GM19239 (cell line): ENCODE results near the gene KRTAP10-5.
"Not testable (repeated sequence)": the region's sequence is repeated elsewhere in the genome, so short reads cannot be mapped to it uniquely, and the experiment has no call there.

ENCODE experiments used
- DNase-seq: peaks from one replicate; pipeline ENCODE4 v3.0.0; 2011; ENCODE audit warnings: low spot score; ENCODE audit not compliant: insufficient read length
- FAIRE-seq: peaks from 2 replicates; lab custom pipeline; 2011; peaks lifted over from hg19 to GRCh38; lab: Jason Lieb, UNC

Gene KRTAP10-5, protein sequence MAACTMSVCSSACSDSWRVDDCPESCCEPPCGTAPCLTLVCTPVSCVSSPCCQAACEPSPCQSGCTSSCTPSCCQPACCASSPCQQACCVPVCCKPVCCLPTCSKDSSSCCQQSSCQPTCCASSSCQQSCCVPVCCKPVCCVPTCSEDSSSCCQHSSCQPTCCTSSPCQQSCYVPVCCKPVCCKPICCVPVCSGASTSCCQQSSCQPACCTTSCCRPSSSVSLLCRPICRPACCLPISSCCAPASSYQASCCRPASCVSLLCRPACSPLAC

DNA sequence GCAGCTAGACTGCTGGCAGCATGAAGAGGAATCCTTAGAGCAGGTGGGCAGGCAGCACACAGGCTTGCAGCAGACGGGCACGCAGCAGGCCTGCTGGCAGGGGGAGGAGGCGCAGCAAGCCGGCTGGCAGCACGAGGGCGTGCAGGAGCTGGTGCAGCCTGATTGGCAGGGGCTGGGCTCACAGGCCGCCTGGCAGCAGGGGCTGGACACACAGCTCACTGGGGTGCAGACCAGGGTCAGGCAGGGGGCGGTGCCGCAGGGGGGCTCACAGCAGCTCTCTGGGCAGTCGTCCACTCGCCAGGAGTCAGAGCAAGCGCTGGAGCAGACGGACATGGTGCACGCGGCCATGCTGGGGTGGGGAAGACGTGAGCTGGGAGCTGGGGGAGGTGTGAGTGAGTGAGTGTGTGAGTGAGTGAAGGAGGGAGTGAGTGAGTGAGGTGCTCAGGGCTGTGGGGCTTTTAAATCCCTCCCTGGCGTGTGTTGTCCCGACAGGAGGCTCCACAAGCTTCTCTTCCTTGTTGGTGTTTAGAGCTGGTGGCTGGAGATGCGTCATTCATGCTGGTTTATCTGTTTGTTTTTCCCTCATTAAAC, at the start of gene KRTAP10-5:
Gene KRTAP10-5 (minus strand): TSS at position 374 of the 591 bp plus-strand sequence. CDS start 26 bp downstream, at position 348.
- not testable (repeated sequence) for DNase-seq, FAIRE-seq

DNA sequence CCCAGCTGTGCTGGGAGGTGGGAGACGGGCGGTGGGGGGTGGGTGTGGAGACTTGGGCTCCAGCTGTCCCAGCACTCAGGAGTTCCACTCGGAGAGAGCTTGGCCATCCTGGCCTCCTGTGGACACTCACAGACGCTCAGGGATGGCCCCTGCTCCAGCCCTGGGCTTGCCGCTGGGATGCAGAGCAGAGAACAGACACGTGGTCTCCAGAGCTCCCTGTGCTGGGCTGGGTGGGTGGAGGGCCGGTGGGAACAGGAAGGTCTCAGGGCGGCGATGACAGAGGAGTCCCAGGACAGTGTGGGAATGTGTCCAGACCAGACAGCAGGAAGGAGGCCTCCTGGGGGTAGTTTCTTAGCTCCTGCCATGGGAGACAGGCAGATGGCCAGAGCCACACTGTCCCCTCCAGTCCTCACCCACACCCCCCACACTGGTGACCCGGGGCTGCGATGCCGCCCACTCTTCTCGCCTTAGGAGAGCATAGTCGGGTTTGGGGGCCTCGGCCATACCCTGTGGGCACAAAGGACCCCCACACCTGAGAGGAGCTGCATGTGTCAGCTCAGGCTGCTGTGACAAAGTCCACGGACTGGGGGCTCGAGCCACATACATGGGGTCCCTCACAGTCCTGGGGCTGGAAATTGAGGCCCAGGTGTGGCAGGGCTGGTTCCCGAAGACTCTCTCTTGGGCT, 48.4 kb upstream of the KRTAP10-5 start:
- DNase-seq = no peak
- FAIRE-seq = no peak

DNA sequence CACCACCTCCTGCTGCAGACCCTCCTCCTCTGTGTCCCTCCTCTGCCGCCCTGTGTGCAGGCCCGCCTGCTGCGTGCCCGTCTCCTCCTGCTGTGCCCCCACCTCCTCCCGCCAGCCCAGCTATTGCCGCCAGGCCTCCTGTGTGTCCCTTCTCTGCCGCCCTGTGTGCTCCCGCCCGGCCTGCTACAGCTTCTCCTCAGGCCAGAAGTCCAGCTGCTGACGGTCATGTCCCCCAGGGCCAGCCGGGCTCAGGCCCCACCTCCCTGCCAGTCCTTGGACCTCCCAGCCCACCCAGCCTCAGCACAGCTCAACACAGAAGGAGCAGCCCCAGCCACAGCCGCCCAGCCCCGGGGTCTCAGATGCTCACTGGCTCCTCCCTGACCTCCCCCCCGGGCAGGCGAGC, 47.4 kb upstream of the KRTAP10-5 start:
- not testable (repeated sequence) for DNase-seq, FAIRE-seq

DNA sequence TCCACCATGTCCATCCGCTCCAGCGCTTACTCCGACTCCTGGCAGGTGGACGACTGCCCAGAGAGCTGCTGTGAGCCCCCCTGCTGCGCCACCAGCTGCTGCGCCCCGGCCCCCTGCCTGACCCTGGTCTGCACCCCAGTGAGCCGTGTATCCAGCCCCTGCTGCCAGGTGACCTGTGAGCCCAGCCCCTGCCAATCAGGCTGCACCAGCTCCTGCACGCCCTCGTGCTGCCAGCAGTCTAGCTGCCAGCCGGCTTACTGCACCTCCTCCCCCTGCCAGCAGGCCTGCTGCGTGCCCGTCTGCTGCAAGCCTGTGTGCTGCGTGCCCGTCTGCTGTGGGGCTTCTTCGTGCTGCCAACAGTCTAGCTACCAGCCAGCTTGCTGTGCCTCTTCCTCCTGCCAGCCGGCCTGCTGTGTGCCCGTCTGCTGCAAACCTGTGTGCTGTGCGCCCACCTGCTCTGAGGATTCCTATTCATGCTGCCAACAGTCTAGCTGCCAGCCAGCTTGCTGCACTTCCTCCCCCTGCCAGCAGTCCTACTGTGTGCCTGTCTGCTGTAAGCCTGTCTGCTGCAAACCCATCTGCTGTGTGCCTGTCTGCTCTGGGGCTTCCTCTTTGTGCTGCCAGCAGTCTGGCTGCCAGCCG, 46.9 kb upstream of the KRTAP10-5 start:
- not testable (repeated sequence) for FAIRE-seq, DNase-seq

DNA sequence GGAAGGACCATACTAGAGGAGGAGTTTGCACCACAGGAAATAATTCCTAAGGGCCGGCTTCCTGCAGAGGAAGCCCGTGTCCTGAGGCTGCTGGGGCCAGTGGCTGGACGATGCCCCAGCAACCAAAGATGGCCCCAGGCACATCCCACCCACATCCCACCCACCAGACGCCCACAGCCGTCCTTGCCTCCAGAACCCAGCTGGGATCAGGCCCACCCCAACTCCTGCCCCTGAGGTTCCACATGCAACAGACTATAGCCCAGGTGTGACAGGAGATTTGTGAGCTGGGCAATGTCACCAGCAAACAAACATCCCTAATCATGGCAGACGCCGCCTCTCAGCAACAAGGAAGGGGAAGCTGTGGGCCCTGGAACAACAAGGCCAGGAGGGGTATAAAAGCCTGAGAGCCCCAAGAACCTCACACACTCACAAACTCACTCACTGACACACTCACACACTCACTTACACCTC, 46.3 kb upstream of the KRTAP10-5 start, which contains the start of gene KRTAP10-9:
Gene KRTAP10-9 (plus strand): TSS at position 421 of the 471 bp plus-strand sequence. CDS start 79 bp downstream, outside the sequence.
- DNase-seq (no peak), FAIRE-seq (no peak)

DNA sequence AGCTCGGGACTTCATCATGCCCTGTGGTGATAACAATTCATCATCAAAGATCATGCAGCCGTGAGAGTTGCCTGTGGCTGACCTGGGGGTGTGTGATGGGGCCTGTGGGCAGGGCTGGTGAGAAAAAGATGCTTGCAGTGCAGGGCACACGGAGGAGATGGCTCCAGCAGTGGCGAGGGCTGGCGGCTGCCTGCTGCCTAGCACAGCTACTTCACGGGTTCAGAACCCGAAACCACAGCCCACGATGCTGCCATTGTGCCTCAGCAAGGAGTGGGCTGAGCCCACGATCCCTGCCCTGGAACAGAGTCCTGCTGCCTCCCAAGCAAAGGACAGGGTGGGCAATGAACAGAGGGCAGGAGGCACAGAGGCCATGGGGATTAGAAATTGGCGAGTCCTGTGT, 45.9 kb upstream of the KRTAP10-5 start:
- DNase-seq (no peak), FAIRE-seq (no peak)

DNA sequence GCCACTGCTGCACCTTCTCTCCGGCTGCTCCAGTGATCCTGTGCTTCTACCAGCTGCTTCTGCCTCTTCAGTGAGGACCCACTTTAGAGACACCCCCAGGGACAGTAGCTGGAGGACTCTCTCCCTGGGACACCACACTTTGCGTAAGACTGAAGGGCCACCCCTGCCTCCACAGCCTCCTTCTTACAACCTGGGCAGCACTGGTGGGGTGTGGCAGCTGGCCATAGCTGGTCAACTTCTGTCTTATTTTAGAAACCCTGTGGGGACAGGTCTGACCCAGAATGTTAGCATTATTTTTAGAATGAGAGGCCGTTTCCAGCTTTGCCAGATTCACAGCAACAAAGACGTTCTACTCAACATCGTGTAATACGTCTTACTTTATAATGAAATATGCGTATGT, 45.4 kb upstream of the KRTAP10-5 start:
- FAIRE-seq (no peak), DNase-seq (no peak)

DNA sequence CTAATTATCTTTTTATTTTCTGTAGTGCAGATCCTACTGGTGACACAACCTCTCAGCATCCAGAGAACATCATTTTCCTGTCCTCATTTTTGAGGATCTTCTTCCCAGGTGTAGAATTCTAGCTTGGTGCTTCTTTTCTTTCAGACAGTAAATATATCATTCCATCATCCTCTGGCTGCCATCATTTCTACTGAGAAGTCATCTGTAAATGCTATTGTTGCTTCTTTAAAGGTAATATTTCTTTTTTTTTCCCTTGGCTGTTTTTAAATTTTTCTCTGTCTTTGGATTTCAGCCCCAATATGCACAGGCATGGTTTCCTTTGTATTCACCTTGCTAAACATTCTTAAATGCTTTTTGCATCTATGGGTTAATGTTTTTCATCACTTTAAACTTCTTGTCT, 43.2 kb upstream of the KRTAP10-5 start:
- no peak for FAIRE-seq
- DNase-seq = no peak

DNA sequence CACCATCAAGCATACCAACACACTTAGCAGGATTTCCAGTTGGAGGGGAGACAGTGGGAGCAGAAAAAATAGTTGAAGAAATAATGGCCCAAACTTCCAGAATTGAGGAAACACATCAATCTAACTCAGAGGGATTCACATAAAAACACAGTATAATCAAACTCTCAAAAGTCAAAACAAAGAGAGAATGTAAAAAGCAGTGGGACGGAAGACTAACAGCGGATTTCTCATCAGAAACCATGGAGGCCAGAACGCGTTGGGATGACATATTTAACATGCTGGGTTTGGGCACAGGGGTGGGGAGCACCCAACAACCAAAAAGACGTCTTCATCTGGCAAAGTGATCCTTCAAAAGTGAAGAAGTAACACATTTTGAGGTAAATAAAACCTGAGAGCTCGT, 39.5 kb upstream of the KRTAP10-5 start:
- FAIRE-seq = no peak

DNA sequence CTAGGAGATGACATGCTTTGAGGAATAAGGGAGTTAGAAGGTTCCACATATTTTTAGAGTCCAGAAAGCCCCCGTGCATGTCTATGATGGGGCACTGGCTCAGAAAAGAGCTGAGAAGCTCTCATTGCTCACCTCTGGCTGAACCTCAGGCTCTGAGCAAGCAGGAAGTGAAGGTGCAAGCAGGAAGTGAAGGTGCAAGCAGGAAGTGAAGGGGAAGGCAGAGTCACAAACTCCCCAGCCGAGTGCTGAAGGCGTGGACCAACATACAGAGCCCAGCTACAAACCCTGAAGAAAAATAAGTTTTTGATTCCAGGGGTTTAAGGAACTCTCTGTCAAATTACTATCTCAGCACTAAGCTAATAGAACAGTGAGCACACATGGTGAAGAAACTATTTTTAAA, 38.5 kb upstream of the KRTAP10-5 start:
- DNase-seq = no peak
- no peak for FAIRE-seq

More for the DNA sequence above, 39.5 kb upstream of the KRTAP10-5 start:
- no peak for DNase-seq

DNA sequence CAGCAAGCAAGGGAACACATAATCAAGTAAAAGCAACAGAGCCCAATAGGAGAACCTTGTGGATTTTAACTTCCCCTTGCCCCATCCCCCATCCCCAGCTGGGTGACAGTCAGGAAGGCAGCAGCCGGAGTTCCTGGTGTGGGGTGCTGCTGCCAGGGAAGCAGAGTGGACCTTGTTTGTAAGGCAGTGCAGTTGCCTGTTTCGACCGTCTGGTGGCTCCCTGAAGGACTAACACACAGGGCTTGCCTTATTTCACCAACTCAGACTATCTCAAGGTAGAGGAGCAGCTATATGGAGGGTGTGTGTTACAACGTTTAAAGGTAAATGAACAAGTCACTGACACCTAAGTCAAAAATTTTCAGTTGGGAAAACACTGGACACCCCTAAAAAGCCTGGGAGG, 38.1 kb upstream of the KRTAP10-5 start:
- DNase-seq = no peak
- no peak for FAIRE-seq

DNA sequence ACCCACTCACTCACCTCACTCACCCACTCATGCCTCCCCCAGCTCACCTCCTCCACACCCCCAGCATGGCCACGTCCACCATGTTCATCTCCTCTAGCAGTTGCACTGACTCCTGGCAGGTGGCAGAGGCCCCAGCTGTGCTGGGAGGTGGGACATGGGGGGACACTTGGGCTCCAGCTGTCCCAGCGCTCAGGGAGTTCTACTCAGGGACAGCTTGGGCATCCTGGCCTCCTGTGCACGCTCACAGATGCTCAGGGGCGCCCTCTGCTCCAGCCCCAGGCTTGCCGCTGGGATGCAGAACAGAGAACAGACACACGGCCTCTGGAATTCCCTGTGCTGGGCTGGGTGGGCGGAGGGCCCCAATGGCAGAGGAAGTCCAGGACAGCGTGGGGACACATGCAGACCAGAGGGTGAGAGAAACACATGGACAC, 36.7 kb upstream of the KRTAP10-5 start:
- FAIRE-seq (no peak), DNase-seq (no peak)

DNA sequence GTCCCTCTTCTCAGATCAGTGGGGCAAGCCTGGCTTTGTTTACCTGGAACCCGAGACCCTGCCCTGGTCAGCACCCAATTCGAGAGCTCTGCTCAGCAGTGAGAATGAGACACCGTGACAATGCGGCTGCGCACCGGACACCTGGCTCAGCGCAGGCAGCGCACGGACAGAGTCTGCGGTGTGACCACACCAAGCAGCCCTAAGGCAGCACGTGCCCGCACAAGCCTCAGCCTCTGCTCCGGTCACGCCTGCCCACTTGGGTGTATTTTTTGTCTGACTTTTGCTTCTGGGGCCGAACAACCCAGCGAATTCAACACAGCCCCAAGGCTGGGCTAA, 36.2 kb upstream of the KRTAP10-5 start:
- DNase-seq (no peak), FAIRE-seq (no peak)

DNA sequence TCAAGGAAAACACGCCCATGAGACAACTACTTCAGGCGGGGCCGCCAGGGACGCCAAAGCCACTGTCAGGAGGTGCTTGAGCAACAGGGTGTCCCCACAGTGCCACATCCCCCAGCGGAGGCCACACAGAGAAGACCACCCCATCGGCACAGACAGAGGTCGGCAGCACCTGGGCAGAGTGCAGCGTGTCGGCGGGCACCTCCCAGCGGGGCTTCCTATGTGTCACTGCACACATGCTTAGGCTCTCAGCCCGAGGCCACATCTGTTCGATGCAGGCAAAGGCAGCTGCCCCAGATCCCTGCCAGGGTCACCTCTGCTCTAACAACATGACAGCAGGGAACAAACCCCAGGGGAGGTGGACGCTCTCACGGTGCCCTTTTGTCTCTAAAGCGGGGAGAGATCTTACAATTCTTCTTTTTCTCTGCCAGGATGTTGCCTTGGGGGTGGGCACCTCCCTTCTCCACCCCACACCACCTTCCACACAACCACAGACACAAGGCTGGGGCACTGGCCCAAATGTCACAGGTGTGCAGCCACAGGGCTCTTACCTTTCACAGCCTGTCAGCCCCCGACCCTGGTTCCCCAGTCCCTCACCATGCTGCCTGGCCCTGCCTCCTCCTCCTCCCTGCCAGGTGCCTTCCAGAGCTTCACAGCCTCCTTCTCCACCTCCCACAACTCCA, 35.6 kb upstream of the KRTAP10-5 start:
- DNase-seq (no peak), FAIRE-seq (no peak)

DNA sequence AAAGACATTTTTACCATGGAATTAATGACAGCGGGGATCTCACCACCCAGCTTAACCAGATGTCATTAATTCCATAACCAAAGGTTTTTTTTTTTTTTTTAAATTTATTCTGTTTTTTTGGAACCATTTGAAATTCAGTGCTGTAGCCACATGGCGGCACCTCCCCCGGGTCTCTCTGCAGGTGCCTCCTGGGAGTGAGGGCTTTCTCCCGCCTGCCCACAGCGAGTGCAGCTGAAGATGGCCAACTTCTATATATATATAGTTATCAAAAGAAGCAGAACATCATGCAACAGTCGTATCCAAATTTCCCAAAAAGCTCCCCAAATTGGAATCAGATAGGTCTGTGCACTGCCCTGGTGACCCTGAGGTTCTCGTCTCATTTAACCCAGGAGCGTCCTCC, 35.1 kb upstream of the KRTAP10-5 start:
- FAIRE-seq = no peak
- no peak for DNase-seq

DNA sequence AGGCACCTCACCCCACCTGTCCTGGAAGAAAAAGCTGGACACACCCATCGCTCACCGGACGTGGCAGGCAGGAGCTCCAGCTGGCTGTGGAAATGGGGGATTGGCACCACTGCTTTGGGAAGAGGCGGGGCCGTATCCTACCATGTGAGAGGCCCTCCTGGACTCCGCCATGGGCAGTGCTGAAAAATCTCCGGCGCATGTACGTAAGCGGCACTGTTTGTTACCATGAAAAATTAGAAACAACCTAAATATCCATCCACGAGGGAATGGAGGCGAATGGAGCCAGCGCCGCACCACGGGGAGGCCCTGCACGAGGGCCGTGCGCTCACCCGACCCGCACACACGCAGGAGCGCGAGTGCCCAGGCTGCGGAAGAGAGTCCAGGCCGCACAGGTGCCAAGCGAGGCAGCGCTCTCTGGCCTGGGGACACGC, 34.6 kb upstream of the KRTAP10-5 start:
- FAIRE-seq (no peak), DNase-seq (no peak)

DNA sequence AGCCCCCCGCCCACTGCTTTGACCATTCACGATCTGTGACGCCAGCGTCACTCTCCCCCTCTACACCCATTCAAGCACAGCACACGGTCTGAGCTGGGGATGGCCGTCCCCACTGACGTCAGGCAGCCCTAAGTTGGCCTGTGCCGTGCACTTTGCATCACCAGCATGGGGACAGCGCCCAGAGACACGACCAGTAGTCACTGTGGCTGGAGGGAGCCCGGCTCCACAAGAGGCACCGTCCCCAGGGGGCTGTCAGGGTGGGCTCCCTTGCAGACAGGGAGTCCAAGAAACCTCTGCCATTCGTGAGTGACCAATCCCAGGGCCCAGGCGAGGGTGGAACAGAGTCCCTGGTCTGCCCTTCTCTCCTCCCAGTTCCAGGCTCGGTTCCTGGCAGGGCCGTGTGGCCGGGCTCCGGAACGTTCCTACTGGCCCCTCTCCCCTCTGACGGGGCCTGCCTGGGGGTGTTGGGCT, 33.8 kb upstream of the KRTAP10-5 start:
- FAIRE-seq (no peak), DNase-seq (no peak)

DNA sequence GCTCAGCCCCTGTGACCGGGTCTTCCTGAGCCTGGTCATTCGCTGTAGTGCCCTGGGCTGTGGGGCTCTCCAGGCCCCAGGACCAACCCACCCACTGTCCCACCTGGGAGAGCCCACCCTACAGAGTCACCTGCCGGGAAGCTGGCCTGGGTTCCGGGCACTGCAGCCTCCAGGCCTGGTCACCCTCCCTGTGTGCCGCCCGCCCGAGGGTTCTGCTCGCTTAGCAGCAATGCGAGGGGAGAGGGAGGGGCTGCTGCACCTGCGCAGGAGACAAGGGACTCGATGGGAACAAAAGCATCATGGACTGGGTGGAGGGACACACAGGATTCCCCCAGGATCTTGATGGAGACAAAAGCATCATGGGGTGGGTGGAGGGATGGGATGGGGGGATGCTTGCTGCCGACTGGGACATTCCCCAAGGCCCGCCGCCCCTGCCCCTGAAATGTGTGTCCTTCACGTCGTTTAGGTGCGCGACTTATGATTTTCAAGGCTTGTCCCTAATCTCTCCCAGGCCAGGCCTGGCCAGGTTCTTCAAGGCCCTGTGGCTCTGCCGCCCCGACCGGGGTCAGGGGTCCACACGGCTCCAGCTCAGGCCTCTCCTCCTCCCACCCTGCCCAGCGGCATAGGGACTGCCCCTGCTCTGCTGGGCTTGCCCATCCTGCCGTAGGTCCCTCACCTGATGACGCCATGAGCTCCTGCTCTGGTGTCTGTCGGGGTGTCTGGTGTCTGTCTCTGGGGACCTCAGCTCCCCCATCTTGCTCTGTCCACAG, 33.2 kb upstream of the KRTAP10-5 start:
- FAIRE-seq = no peak
- no peak for DNase-seq

DNA sequence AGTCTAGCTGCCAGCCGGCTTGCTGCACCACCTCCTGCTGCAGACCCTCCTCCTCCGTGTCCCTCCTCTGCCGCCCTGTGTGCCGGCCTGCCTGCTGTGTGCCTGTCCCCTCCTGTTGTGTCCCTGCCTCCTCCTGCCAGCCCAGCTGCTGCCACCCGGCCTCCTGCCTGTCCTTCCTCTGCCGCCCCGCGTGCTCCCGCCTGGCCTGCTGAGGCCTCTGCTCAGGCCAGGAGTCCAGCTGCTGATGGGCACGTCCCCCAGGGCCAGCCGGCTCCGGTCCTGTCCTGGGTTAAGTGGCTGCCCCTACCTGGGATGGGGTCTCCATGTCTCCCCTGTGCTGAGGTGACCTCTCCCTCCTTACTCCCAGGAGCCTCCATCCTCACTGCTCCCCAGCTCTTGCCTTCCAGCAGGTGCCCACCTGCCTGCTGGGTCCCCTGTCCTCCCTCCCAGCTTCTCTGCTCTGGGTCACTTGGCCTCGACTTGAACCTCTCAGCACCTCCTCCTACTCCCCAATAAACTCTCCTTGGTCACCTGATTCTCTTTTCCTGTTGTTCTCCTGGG, 32.3 kb upstream of the KRTAP10-5 start:
- FAIRE-seq (no peak), DNase-seq (no peak)
